NCI-H510A (cell line): ENCODE results near the gene KRTAP6-2.

ENCODE experiments used
- DNase-seq: peaks from one replicate; lab custom pipeline; 2025; lab: John Stamatoyannopoulos, UW

The KRTAP6-2 gene

GRCh38 chr21:30567617-30568016 is 31.1 kb downstream of the KRTAP6-2 start:
- no peak for DNase-seq

- DNase-seq: no peak
Measured at GRCh38 chr21:30563630-30564029, 35.1 kb downstream of the KRTAP6-2 start.

GRCh38 chr21:30563072-30563471 is 35.6 kb downstream of the KRTAP6-2 start:
- DNase-seq: no peak

- no peak for DNase-seq
Measured at GRCh38 chr21:30561957-30562356, 36.7 kb downstream of the KRTAP6-2 start.

GRCh38 chr21:30561264-30561895 is 37.3 kb downstream of the KRTAP6-2 start, which contains the start of gene KRTAP19-7:
Gene KRTAP19-7 (minus strand): TSS chr21:30561314. CDS start chr21:30561289, 25 bp downstream.
- no peak for DNase-seq

- DNase-seq: no peak
Measured at GRCh38 chr21:30555095-30555494, 43.6 kb downstream of the KRTAP6-2 start.

GRCh38 chr21:30552782-30553181 is 45.9 kb downstream of the KRTAP6-2 start:
- DNase-seq: no peak
